IPS-18a (cell line): Measurements from ENCODE around the gene SORCS2.
"Not testable (repeated sequence)": the region's sequence is repeated elsewhere in the genome, so short reads cannot be mapped to it uniquely, and the experiment has no call there.

Experiments used
- H3K27ac ChIP-seq: one replicate; pipeline ENCODE4 v1.5.1; 2013; ENCODE audit warnings: low read length
- H3K27me3 ChIP-seq: one replicate; pipeline ENCODE4 v1.6.1; 2013; ENCODE audit warnings: mild to moderate bottlenecking, low read length; ENCODE audit not compliant: control insufficient read depth, insufficient read depth
- H3K36me3 ChIP-seq: one replicate; pipeline ENCODE4 v1.6.1; 2013; ENCODE audit warnings: low read depth, low read length; ENCODE audit not compliant: control insufficient read depth
- H3K4me1 ChIP-seq: one replicate; pipeline ENCODE4 v1.6.1; 2013; ENCODE audit warnings: low read depth, low read length; ENCODE audit not compliant: control insufficient read depth
- H3K4me3 ChIP-seq: one replicate; pipeline ENCODE4 v1.5.1; 2013; ENCODE audit warnings: low read length
- H3K9ac ChIP-seq: one replicate; pipeline ENCODE4 v1.6.1; 2013; ENCODE audit warnings: mild to moderate bottlenecking, low read length, moderate library complexity
- H3K9me3 ChIP-seq: one replicate; pipeline ENCODE4 v1.6.1; 2013; ENCODE audit warnings: low read depth, low read length; ENCODE audit not compliant: control insufficient read depth

The SORCS2 gene

GRCh38 chr4:7206911-7207567, 14.7 kb downstream of the SORCS2 start:
- Histone ChIP-seq H3K4me1 (peaks cover 18% of the 10 kb centered on the region), H3K4me3 (no peak overlapping the region), H3K27me3 (no peaks in the 10 kb centered on the region), H3K9me3 (no peaks in the 10 kb centered on the region), H3K27ac (no peak overlapping the region), H3K9ac (no peak overlapping the region), H3K36me3 (no peaks in the 10 kb centered on the region)

- no peak overlapping the region for H3K4me3 ChIP-seq
- no peak overlapping the region for H3K27ac ChIP-seq
- H3K4me1 ChIP-seq: peaks cover 14% of the 10 kb centered on the region
- H3K36me3 ChIP-seq: no peaks in the 10 kb centered on the region
- H3K9me3 ChIP-seq: no peaks in the 10 kb centered on the region
- H3K9ac ChIP-seq: no peak overlapping the region
- H3K27me3 ChIP-seq: no peaks in the 10 kb centered on the region
Observed at GRCh38 chr4:7207628-7208231, 15.4 kb downstream of the SORCS2 start.

DNA sequence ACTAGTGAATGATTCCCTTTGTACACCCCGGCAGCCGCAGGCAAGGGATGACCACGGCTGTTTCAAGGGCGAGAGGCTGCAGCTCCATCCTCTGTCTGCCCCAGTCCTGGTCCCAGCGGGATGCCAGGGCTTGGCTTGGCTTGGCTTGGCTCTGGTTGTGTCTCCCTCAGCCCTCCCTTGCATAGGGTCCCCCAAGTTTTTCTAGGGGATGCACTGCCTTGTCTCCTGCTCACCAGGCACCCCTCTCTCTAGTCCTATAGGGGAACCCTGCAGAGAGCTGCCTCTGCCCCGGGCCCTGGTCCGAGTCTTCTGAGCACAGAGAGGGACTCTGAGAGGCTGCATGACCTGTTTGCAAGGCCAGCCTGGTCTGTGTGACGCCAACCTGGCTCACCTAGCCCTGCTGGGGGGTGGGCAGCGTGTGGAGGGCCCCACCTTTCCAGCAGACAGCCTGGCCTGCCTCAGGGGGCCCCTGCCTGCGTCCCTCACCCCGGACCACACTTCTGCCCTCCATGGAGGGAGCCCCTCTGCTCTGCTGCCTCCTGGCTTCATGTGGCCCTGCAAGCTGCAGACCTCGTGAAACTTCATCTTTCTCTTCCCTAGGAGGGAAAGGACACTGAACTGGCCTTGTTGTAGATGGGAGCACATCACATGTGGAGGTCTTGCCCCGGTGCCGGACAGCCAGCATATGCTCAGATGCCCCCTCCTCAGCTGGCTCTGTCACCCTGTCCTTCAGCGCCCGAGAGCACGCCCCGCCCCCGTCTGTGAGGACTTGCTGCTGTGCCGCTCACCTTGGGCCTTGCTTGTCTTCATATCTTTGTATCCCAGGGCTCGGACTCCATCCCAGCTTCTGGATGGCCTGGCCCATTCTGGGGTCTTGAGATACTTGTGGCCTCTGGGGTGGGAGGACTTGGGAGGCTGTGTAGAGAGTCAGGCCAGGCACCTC, 16.4 kb downstream of the SORCS2 start:
- Histone ChIP-seq H3K9me3 (no peaks in the 10 kb centered on the region), H3K9ac (no peak overlapping the region), H3K27ac (no peak overlapping the region), H3K27me3 (no peaks in the 10 kb centered on the region), H3K4me3 (no peak overlapping the region), H3K36me3 (no peaks in the 10 kb centered on the region), H3K4me1 (peaks cover 14% of the 10 kb centered on the region)

DNA sequence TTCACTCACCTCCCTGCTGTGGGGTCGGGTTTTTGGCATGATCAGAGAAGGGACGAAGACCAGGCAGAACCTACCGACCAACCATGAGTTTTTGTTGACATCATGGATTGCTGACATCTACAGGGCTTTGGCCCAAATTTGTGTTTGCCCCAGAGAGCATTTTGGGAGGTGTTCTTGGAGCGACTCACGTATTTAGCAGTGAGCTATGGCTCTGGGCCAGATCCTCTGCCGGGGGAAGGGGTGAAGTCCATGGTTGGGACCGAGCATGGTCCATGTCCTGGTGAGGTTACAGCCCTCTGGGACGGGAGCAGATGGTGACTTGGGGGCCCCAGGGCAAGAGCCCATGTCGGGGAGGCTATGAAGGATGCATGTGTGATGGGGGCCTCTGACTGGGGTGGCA, 17.4 kb downstream of the SORCS2 start:
- no peaks in the 10 kb centered on the region for H3K9me3 ChIP-seq
- H3K9ac ChIP-seq: no peak overlapping the region
- H3K36me3 ChIP-seq: no peaks in the 10 kb centered on the region
- no peak overlapping the region for H3K4me3 ChIP-seq
- peaks cover 14% of the 10 kb centered on the region for H3K4me1 ChIP-seq
- H3K27ac ChIP-seq: no peak overlapping the region
- H3K27me3 ChIP-seq: no peaks in the 10 kb centered on the region

GRCh38 chr4:7210824-7211223, 18.5 kb downstream of the SORCS2 start:
- H3K36me3 ChIP-seq: no peaks in the 10 kb centered on the region
- peaks cover 14% of the 10 kb centered on the region for H3K4me1 ChIP-seq
- no peaks in the 10 kb centered on the region for H3K27me3 ChIP-seq
- no peaks in the 10 kb centered on the region for H3K9me3 ChIP-seq
- H3K27ac ChIP-seq: no peak overlapping the region
- no peak overlapping the region for H3K9ac ChIP-seq
- H3K4me3 ChIP-seq: no peak overlapping the region

- H3K9ac ChIP-seq: no peak overlapping the region
- H3K4me1 ChIP-seq: peaks cover 5% of the 10 kb centered on the region
- H3K9me3 ChIP-seq: no peaks in the 10 kb centered on the region
- H3K27me3 ChIP-seq: no peaks in the 10 kb centered on the region
- H3K27ac ChIP-seq: no peak overlapping the region
- H3K36me3 ChIP-seq: no peaks in the 10 kb centered on the region
- no peak overlapping the region for H3K4me3 ChIP-seq
Observed at GRCh38 chr4:7212101-7212674, 19.9 kb downstream of the SORCS2 start.

DNA sequence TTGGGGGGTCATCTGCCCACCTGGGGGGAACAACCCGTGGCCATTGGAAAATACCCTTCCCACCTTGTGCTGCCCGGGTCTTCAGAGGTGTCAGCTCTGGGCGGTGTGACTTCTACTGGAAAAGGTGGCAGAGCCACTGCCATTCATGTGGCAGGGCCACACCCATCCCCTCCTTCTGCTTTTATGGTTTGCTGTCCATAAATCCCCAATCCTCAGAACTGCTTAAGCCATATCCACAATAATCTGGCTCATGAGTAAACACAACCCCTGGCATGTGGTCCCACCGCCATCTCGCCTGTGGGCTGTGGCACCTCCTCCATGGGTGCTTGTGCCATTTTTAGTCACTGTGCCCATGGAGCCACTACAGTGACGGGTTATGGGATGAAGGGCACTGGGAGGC, 20.6 kb downstream of the SORCS2 start:
- Histone ChIP-seq H3K27ac (no peak overlapping the region), H3K9ac (no peak overlapping the region), H3K4me1 (no peaks in the 10 kb centered on the region), H3K36me3 (no peaks in the 10 kb centered on the region), H3K27me3 (no peaks in the 10 kb centered on the region), H3K4me3 (no peak overlapping the region), H3K9me3 (no peaks in the 10 kb centered on the region)

- no peak overlapping the region for H3K27ac ChIP-seq
- no peaks in the 10 kb centered on the region for H3K9me3 ChIP-seq
- H3K27me3 ChIP-seq: no peaks in the 10 kb centered on the region
- no peak overlapping the region for H3K9ac ChIP-seq
- H3K36me3 ChIP-seq: no peaks in the 10 kb centered on the region
- H3K4me3 ChIP-seq: no peak overlapping the region
- no peaks in the 10 kb centered on the region for H3K4me1 ChIP-seq
Observed at GRCh38 chr4:7213807-7214206, 21.5 kb downstream of the SORCS2 start.

- Histone ChIP-seq H3K9me3 (no peaks in the 10 kb centered on the region), H3K4me1 (no peaks in the 10 kb centered on the region), H3K27ac (no peak overlapping the region), H3K27me3 (no peaks in the 10 kb centered on the region), H3K4me3 (no peak overlapping the region), H3K9ac (no peak overlapping the region), H3K36me3 (no peaks in the 10 kb centered on the region)
Observed at GRCh38 chr4:7214359-7214758, 22.0 kb downstream of the SORCS2 start.

DNA sequence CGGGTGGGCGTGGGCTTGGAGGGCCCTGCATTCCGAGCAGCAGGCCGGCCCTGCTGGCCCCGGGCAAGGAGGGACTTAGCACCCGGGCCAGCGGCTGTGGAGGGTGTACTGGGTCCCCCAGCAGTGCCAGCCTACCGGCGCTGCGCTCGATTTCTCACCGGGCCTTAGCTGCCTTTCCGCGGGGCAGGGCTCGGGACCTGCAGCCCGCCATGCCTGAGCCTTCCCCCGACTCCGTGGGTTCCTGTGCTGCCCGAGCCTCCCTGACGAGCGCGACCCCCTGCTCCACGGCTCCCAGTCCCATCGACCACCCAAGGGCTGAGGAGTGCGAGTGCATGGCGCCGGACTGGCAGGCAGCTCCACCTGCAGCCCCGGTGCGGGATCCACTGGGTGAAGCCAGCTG, 22.8 kb downstream of the SORCS2 start:
- H3K27me3 ChIP-seq, H3K4me3 ChIP-seq, H3K36me3 ChIP-seq, H3K27ac ChIP-seq, H3K9me3 ChIP-seq, H3K9ac ChIP-seq, H3K4me1 ChIP-seq: not testable (repeated sequence)

DNA sequence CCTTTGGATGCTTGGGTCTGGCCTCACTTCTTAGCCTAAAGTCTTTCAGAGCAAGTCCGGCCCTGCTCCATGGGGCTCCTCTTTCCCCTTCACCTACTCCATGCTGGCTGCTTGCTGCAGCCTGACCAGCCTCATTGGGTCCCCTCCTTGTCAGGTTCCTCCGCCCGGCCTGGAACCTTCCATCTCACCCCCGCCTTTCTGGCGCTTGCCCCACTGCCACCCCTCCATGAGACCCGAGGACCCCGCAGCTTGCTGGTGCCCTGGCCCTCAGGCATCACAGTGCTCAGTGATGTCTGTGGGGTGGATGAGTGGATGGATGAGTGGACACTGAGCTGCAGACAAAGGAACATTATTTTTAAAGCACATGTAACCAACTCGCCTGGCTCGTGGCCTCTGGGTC, 24.7 kb downstream of the SORCS2 start:
- no peak overlapping the region for H3K4me3 ChIP-seq
- no peaks in the 10 kb centered on the region for H3K4me1 ChIP-seq
- no peaks in the 10 kb centered on the region for H3K36me3 ChIP-seq
- no peaks in the 10 kb centered on the region for H3K9me3 ChIP-seq
- no peak overlapping the region for H3K9ac ChIP-seq
- H3K27me3 ChIP-seq: no peaks in the 10 kb centered on the region
- H3K27ac ChIP-seq: no peak overlapping the region
